SKM-1 (cell line): Measurements from ENCODE around the gene CACHD1.
"Not testable (repeated sequence)": the region's sequence is repeated elsewhere in the genome, so short reads cannot be mapped to it uniquely, and the experiment has no call there.

Source experiments
- DNase-seq: peaks from one replicate; lab custom pipeline; 2025; ENCODE audit not compliant: unreplicated experiment; lab: John Stamatoyannopoulos, UW

CACHD1 gene

DNA sequence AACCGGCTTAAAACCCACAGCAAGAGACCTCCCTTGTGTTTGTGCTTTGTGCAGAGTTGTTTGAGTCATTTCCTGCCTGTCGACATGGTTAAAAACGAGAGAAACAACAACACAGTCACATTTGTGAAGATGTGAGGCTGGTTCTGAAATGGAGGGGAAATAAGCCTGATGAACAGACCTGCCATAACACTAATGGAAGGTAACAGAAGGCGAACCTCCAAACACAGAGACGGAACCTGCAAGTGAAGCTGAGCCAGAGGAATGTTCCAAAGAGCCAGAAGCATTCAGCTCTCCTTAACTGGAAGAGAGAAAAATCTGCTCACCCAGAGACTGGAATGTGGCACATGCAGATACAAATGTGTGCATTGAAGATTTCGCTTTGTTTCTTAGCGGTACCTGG, 221.7 kb downstream of the CACHD1 start:
- DNase-seq: no peak

DNA sequence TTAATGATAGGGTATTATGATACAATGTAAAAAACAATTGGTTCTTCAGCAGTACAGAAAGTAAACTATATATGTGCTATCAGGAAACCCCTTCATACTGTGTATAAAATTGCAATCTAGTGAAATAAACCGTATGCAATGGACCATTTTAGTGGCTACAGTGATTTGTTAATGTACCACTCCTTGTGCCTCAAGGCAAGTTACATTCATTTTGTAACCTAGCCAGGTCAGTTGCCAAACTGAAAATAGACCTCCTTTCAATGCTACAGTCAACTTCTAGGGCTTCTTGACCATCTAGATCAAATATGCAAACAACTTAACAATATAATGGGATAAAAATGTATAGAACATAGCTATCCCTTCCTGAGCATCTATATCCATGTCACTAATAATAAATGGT, 223.0 kb downstream of the CACHD1 start:
- DNase-seq: no peak

DNA sequence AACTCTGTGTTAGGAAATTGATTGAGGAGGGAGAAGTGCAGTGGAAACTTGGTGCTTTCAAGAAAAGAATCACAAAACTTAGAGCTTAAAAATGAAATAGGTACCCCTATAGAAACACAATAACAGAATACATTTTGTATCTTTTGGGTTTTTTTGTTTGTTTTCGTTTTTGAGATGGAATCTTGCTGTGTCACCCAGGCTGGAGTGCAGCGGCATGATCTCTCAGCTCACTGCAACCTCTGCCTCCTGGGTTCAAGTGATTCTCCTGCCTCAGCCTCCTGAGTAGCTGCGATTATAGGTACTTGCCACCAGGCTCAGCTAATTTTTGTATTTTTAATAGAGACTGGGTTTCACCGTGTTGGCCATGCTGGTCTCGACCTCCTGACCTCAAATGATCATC, 223.5 kb downstream of the CACHD1 start:
- no peak for DNase-seq

DNA sequence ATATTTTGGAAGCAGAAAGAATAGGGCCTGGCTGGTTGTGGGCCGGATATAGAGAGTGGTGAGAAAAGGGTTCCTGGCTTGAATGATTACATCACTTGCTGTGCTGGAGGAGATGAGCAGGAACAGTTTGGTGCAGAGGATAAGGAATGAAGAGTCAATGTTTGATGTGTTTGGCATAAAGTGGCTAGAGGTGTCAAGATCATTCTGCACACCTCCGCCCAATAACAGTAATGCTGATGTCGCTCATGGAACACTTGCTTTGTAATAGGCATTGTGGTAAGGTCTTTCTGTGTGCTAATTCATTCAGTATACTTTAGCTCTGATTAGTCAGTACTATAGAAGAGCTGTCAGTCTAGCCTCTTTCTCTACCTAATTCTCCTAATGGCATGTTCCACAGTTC, 226.9 kb downstream of the CACHD1 start:
- no peak for DNase-seq

DNA sequence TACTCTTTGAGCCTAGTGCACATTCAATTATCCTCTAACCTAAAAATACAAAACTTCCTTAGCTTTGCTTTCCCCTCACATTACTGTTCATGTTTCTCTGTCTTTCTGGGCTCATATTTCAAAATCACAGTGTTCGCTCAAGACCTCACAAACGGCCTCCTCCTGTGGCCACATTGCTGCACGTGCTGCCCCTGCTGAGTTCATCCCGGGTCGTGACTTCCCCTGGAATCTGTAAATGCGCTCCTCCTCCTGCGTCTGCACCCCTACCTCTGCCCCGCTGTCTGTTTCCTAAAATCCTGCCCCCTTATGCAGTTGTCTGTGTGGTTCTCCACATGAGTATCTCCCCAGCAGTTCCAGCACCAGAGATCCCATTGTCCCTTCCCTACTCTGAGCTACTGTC, 229.4 kb downstream of the CACHD1 start:
- no peak for DNase-seq

DNA sequence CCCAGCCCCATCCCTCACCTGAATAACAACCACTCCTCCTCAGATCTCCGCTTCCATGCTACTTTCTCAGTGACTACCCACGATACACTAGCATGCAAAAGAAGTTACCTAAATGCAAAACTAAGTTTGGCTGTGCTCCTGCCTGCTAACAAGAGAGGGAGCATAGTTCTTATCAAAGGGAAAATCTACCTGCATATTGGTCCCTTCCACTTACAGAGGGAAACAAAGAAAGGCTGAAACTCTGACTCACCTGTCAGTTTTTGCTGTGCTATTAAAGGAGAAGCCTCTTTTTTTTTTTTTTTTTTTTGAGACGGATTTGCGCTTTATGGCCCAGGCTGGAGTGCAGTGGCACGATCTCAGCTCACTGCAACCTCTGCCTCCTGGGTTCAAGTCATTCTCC, 231.1 kb downstream of the CACHD1 start:
- DNase-seq: no peak

DNA sequence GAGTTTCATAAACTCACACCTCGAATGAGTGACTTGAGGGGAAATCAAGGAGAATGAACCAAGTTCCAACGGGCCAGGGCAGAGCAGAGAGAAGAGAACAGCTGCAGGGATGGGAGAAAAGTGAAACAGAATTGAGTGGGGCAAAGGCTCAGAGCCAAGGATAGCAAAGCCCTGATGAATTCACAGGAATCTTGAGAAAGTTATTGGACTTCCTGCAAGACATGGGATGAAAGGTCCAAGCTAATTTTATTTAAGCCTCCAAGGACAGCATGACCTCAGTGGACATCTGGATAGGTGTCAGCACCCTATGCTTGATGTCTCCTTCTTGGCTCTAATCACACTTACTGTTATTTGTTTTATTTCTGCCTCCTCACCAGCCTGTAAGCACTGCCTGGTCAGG, 232.0 kb downstream of the CACHD1 start:
- no peak for DNase-seq

DNA sequence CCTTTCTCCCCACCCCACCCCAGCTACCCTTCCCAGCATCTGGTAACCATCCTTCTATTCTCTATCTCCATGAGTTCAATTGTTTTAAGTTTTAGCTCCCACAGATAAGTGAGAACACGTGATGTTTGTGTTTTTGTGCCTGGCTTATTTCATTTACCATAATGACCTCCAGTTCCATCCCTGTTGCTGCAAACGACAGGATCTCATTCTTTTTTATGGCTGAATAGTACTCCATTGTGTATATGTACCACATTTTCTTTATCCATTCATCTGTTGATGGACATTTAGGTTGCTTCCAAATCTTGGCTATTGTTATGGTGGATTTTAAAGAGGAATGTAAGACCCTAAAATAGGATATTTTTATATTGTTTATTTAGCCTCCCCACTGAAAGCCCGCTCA, 232.7 kb downstream of the CACHD1 start:
- not testable (repeated sequence) for DNase-seq

DNA sequence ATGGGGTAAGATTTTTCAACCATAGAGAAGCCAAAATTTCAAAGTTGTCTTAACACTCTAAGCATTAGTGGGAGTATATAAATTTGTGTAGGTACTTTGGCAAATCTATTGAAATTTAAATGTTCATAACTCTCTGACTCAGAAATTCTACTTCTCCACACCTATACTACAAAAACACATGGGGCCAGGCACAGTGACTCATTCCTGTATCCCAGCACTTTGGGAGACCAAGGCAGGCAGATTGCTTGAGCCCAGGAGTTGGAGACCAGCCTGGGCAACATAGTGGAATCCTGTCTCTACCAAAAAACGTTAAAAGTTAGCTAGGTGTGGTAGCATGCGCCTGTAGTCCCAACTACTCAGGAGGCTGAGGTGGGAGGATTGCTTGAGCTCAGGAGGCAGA, 233.7 kb downstream of the CACHD1 start:
- no peak for DNase-seq

DNA sequence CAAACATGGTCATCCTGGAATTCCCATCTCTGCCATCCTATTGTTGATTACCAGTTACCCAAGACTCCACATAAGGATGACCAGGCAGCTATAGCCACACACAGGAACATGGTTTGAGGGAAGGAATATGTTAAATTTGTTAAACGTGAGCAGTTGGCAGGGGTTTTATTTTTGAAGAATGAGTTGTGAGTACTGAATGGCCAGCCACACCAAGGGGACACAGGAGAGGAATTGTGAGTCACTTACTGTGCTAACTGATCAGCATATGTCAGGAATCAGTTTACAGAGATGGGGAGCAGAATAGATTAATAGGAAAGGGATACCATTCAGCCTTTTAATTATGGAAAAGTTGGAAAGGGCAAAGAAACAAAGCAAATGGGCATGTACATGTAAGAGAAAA, 235.7 kb downstream of the CACHD1 start:
- DNase-seq: no peak

DNA sequence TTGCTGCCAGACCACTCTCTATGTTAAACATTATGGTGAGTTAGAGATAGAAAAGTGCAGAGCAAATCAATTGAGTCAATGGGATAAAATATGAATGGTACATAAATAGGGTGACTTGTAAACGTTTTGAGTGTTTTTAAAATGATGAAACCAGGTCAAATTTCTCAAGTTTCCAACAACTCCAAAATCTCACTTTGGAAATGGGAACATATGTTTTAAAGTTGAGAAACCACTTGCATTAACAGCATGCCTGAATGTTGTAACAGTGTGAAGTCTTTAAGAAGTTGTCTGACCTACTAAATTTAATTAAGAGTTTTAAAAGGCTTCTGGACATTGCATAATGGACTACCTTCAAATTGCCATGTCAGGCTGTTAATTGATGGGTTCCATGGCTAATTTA, 241.3 kb downstream of the CACHD1 start:
- no peak for DNase-seq

DNA sequence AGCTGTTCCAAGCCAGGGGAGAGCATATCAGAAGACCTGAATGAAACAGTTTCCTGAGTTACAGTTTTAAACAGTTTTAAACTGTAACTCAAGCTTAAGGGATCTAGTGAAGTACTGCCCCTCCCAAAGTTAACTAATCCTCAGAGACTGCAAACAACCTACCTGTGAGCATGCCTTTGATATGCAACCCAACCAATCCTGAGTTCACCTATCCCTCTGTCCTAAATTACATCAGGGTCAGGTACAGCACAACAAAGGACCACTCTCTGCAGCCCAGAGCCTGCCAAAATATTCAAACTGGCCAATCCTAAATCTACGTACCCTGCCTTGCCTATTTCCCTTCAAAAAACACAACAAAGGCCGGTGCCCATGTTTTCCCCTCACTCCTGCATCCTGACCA, 242.1 kb downstream of the CACHD1 start:
- DNase-seq: no peak

DNA sequence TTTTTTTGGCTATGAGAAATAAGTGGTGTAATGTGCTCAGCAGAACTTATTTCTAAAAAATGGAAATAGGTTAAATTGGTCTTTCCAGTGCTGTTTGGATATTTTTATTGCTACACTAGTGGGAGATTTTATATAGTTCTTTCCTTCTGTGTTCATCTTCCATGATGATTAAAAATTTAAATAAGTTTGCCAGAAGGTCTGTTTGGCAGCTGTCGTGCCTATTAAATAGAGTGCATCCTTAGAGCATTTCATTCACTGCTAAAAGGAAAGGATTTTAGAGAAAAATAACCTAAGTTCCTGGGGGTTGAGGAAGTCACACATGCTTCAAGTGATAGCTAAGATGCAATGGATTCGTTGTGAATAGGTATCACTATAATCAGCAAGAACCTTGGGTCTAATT, 245.3 kb downstream of the CACHD1 start:
- DNase-seq: no peak

DNA sequence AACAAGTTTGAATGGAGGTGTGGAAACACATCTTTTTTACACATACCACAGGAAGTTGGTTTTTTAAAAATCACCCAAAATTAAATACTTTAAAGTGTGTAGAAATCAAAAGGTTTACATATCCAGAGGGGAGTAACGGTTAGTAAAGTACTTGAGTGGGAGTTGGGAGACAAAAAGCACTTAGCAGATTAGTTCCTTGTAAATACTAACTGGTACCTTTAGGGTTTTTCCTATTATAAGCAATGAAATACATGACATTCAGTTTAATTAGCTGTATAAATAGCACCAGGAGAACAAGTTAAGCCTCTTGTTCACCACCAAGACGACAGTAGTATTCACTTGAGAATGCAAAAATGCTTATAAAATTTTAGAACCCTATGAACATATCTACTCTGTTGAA, 251.2 kb downstream of the CACHD1 start:
- DNase-seq: no peak

DNA sequence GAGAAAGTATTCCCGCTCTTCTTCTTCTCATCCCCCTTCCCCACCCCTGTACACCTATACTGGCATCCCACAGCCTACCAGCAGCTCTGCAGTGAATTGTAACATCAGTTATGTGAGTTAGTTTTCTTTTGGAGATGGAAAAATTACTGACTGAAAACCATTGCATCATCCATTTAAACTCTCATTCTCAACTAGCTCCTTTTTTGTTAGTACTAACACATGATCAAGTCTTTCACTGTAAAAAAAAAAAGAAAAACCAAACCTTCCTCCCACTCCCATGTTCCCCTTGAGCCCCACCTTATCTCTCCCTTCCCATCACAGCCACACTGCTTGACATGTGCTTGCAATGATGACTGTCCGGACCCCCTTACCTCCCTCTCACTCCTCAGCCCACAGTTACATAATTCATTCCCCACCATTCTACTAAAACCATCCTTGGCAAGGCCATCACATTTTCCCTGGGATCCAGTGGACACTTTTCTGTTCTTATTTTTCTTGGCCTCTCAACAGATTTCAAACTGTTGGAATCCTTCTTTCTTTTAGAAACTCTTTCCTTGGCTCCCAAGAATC, 251.7 kb downstream of the CACHD1 start:
- no peak for DNase-seq

DNA sequence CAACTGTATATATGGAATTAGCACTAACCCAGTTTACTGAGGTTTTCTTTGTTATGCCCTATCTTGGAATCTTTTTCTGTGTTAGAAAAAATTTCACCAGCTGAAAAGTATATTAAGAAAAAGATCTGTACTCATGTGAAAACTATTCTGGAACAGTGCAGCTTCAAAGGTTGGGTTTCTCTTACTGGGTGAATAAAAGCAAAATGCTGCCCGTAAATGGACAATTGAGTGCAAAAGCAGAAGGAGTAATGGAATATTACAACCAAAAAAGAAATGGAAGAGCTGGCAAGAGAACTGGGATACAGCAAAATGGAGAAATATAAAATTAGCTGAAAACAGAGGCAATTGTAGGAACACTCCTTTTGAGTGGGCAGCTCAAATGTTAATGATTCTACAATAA, 257.9 kb downstream of the CACHD1 start:
- no peak for DNase-seq

DNA sequence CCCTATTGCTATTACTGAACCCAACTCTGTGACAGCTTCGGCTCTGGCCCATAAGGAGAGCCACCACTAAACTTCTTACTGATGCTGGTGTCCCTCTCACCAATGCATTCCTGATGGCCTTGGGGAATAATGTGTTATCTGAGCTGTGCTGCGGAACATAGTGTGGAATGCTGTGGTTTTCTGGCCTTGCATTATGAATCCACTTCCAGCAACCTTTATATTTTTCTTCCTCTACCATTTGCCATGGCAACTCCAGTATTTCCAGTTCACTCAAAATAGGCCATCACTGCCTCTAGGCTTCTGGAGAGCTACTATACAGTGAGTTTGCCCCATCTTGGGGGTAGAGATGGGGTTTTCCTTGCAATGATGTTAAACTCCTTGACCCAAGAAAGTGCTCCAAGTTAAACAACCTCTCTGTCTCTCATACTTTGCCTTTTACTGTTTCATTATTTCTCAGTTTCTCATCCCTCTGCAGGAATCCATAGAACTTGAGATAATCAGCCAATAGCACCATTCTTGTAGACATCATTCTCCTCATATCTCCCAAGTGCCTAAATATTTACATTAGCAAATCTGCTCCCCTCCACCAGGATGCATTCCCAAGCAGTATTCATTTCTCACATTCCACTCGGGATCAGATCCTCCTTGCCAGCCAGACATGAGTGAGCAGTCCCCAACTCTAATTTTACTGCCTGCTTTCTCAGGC, 263.8 kb downstream of the CACHD1 start:
- DNase-seq: no peak

DNA sequence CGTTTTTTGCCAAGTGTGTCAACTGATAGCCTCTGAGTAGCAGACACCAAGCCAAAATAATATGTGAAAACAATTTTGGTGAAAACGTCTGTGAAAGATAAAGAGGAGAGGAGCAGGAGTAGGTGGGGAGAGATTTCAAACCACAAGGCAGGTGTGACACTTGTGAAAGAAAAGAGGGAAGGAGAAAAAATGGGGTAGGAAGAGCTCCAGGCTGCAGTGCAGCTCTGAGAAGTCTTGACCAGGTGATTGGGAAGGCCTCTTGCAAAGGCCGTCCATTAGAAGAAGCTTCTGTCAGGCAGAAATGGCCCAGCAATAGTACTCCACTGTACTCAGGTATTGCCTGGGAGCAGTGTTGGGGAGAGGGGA, 264.3 kb downstream of the CACHD1 start:
- DNase-seq: no peak

DNA sequence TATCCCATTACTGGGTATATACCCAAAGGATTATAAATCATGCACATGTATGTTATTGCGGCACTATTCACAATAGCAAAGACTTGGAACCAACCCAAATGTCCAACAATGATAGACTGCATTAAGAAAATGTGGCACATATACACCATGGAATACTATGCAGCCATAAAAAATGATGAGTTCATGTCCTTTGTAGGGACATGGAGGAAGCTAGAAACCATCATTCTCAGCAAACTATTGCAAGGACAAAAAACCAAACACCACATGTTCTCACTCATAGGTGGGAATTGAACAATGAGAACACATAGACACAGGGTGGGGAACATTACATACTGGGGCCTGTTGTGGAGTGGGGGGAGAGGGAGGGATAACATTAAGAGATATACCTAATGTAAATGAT, 270.8 kb downstream of the CACHD1 start:
- DNase-seq: not testable (repeated sequence)
